SKM-1 treated with dmso at 0.1 percent for 144 hours (cell line): Measurements from ENCODE around the gene TEKT5.
"Not testable (repeated sequence)": the region's sequence is repeated elsewhere in the genome, so short reads cannot be mapped to it uniquely, and the experiment has no call there.

ENCODE experiments used
- DNase-seq: peaks from one replicate; lab custom pipeline; 2025; ENCODE audit not compliant: unreplicated experiment; lab: John Stamatoyannopoulos, UW

Gene TEKT5

GRCh38 chr16:10694830-10695229, at the start of gene TEKT5:
TEKT5 (minus strand) TSS chr16:10694930; CDS start chr16:10694873, 57 bp downstream.
- DNase-seq = no peak

- peak; percentile 89 for DNase-seq
Observed at GRCh38 chr16:10743610-10744369, 49.1 kb upstream of the TEKT5 start, which contains the start of gene NUBP1. NUBP1 (plus strand) TSS chr16:10743842; CDS start chr16:10743864, 22 bp downstream.

GRCh38 chr16:10743227-10743609, 48.5 kb upstream of the TEKT5 start:
- DNase-seq = no peak

- DNase-seq = no peak
Observed at GRCh38 chr16:10741844-10742243, 47.1 kb upstream of the TEKT5 start.

- DNase-seq = not testable (repeated sequence)
Observed at GRCh38 chr16:10741249-10741648, 46.5 kb upstream of the TEKT5 start.

GRCh38 chr16:10740845-10741208, 46.1 kb upstream of the TEKT5 start:
- no peak for DNase-seq

GRCh38 chr16:10740000-10740844, 45.5 kb upstream of the TEKT5 start:
- DNase-seq = no peak

- peak; percentile 58 for DNase-seq
Observed at GRCh38 chr16:10738231-10739077, 43.7 kb upstream of the TEKT5 start.

GRCh38 chr16:10737068-10737625, 42.4 kb upstream of the TEKT5 start:
- DNase-seq = peak; percentile 74

- DNase-seq = no peak
Observed at GRCh38 chr16:10731790-10732189, 37.1 kb upstream of the TEKT5 start.

- no peak for DNase-seq
Observed at GRCh38 chr16:10729104-10730048, 34.6 kb upstream of the TEKT5 start.

- DNase-seq = no peak
Observed at GRCh38 chr16:10728003-10728887, 33.5 kb upstream of the TEKT5 start.

GRCh38 chr16:10708969-10709368, 14.2 kb upstream of the TEKT5 start:
- no peak for DNase-seq

- no peak for DNase-seq
Observed at GRCh38 chr16:10699756-10700155, 5.0 kb upstream of the TEKT5 start.

GRCh38 chr16:10694306-10694705, 424 bp downstream of the TEKT5 start:
- DNase-seq = no peak

GRCh38 chr16:10693889-10694288, 841 bp downstream of the TEKT5 start:
- no peak for DNase-seq

- DNase-seq = no peak
Observed at GRCh38 chr16:10692470-10692869, 2.3 kb downstream of the TEKT5 start.

- no peak for DNase-seq
Observed at GRCh38 chr16:10688726-10689125, 6.0 kb downstream of the TEKT5 start.

GRCh38 chr16:10688291-10688690, 6.4 kb downstream of the TEKT5 start:
- DNase-seq = no peak
